ENCODE measurements around the gene ATP4A.

DNA sequence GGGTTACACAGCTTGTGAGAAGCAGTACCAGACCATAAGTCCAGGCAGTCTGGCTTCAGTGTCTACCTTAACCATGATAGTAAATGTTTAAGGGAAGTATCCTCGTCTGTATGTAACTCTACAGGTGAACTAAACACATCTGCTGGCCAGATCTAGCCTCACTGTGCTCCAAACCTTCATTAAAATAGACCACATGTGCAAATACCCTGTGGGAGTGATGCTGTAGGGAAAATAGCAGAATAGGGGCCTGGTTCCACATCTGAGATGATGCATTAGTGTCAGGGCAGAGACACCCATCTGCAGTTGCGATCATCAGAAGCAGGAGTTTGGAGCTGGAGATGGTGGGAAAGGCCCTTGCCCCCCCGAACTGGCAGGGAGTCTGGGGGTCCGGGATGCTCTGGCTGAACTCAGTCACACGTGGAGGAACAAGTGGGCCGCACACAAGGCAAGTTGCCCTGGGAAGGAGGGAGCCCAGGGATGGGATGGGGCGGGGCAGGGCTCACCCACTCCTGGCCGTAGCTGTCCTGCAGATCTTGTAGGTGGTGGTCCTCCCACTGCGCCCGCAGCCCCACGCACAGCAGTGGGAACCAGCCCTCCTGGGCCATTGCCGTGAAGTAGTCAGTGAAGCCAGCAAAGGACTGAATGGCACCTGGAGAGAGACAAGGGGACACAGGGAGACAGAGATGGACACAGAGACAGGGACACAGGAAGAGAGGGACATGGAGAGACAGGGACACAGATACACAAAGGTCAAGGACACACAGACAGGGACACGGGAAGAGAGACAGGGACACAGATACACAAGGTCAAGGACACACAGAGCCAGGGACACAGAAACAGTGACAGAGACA lies 10.7 kb downstream of the ATP4A start:
- TF ChIP-seq, protein P1, sequence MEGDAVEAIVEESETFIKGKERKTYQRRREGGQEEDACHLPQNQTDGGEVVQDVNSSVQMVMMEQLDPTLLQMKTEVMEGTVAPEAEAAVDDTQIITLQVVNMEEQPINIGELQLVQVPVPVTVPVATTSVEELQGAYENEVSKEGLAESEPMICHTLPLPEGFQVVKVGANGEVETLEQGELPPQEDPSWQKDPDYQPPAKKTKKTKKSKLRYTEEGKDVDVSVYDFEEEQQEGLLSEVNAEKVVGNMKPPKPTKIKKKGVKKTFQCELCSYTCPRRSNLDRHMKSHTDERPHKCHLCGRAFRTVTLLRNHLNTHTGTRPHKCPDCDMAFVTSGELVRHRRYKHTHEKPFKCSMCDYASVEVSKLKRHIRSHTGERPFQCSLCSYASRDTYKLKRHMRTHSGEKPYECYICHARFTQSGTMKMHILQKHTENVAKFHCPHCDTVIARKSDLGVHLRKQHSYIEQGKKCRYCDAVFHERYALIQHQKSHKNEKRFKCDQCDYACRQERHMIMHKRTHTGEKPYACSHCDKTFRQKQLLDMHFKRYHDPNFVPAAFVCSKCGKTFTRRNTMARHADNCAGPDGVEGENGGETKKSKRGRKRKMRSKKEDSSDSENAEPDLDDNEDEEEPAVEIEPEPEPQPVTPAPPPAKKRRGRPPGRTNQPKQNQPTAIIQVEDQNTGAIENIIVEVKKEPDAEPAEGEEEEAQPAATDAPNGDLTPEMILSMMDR (IDR thresholded peaks at IDR 0.05; ENCODE audit: low read depth, low read length) = no peak
- TF ChIP-seq POLR2A (IDR thresholded peaks at IDR 0.05; ENCODE audit: extremely low read depth, insufficient read length) (no peak), MYC (IDR thresholded peaks at IDR 0.05; ENCODE audit: low read depth, low read length) (no peak)
- TF ChIP-seq, protein P2, sequence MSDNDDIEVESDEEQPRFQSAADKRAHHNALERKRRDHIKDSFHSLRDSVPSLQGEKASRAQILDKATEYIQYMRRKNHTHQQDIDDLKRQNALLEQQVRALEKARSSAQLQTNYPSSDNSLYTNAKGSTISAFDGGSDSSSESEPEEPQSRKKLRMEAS (IDR thresholded peaks at IDR 0.05; ENCODE audit: low read depth, low read length) = no peak
